ENCODE measurements around the gene MROH8.
"Not testable (repeated sequence)": the region's sequence is repeated elsewhere in the genome, so short reads cannot be mapped to it uniquely, and the experiment has no call there.

Gene MROH8

DNA sequence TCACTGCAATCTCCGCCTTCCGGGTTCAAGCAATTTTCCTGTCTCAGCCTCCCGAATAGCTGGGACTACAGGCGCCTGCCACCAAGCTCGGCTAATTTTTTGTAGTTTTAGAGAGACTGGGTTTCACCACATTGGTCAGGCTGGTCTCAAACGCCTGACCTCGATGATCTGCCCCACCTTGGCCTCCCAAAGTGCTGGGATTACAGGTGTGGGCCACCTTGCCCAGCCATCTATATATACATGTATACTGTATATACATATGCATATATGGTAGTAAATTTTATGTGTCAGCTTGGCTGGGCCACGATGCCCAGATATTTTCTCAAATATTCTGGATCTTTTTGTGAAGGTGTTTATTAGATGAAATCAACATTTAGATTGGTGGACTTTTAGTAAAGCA is 102.3 kb downstream of the MROH8 start:
- no peak for DNase-seq

DNA sequence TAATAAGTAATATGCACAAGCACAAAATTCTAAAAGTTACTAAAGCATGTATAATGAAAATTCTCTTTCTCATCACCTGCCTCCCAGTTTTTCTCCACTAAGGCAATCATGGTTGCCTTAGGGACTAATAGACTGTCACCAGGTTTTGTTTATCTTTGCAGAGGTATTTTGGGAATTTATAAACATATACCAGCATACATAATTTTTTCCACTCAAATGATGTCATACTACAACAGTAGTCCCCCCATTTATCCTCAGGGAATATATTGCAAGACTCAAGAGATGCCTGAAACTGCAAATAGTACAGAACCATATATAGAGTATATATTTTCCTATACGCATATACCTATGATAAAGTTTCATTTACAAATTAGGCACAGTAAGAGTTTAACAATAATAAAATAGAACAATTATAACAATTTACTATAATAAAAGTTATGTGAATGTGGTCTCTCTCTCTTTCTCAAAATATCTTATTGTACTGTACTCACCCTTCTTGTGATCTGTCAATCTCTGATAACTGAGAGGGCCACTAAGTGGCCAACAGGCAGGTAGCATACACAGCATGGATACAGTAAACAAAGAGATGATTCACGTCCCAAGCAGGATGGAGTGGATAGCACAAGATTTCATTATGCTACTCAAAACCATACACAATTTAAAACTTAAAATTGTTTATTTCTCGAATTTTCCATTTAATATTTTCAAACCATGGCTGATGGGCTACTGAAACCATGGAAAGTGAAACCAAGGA is 103.2 kb downstream of the MROH8 start:
- DNase-seq = no peak

GRCh38 chr20:37072293-37073196 is 106.8 kb downstream of the MROH8 start:
- no peak for DNase-seq

DNA sequence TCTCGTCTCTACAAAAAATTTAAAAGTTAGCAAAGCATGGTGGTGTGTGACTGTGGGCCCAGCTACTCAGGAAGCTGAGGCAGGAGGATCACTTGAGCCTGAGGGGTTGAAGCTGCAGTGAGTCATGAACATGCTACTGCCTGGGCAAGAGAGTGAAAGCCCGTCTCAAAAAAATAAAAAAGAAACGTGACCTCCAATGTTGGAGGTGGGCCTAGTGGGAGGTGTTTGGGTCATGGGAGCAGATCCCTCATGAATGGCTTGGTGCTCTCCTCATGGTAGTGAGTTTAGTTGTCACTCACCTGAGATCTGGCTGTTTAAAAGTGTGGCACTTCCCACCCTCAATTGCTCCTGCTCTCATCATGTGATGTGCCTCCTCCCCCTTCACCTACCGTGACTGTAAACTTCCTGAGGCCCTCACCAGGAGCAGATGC is 107.9 kb downstream of the MROH8 start:
- DNase-seq = no peak

DNA sequence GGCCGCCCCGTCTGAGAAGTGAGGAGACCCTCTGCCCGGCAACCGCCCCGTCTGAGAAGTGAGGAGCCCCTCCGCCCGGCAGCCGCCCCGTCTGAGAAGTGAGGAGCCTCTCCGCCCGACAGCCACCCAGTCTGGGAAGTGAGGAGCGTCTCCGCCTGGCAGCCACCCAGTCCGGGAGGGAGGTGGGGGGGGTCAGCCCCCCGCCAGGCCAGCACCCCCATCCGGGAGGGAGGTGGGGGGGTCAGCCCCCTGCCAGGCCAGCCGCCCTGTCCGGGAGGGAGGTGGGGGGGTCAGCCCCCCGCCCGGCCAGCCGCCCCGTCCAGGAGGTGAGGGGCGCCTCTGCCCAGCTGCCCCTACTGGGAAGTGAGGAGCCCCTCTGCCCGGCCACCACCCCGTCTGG is 109.8 kb downstream of the MROH8 start:
- DNase-seq = not testable (repeated sequence)

DNA sequence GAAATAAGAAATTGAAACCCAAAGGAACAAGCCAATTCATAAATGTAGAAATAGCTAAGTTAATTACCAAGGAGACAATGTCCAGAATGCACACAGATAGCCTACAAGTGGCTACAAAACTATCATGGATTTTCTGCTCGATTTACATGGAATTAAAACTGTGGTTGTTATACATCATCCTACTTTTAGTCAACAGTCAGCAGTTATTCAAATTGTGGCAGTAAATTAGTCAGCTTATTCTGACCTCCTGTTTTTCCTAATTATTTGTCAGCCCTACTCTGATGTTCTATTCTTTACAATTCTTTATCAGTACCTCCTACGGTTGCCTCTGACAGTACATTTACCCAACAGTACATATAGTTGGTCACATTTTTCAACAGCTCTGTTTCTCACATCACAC is 113.2 kb downstream of the MROH8 start:
- no peak for DNase-seq

- DNase-seq = no peak
Measured at GRCh38 chr20:37055276-37055675, 124.1 kb downstream of the MROH8 start.

GRCh38 chr20:37053230-37053950 is 126.0 kb downstream of the MROH8 start:
- no peak for DNase-seq
